ENCODE data around the gene CDKN2B-AS1.

- TF ChIP-seq CTCF (IDR thresholded peaks at IDR 0.05): no peak
- no peak for TF ChIP-seq POLR2A (IDR thresholded peaks at IDR 0.05)
These were observed 13.8 kb downstream of the CDKN2B-AS1 start for GRCh38 chr9:22008384-22008716.
